Activated naive CD8-positive, alpha-beta T cell treated with anti-CD3 and anti-CD28 coated beads for 36 hours (primary cell): ENCODE data around the gene RAB31. TPM values are rescaled to one million over a fixed set of nuclear protein-coding genes. Genes with fewer than 3 reads are reported as not detected.
"Not testable (repeated sequence)": the region's sequence is repeated elsewhere in the genome, so short reads cannot be mapped to it uniquely, and the experiment has no call there.

Source experiments
- DNase-seq: peaks from one replicate; pipeline ENCODE4 v3.0.0; 2021
- H3K27ac Mint-ChIP-seq: one replicate; pipeline ENCODE4 v1.8.0; 2022; ENCODE audit warnings: mild to moderate bottlenecking, moderate library complexity, mixed read lengths
- H3K27me3 Mint-ChIP-seq: one replicate; pipeline ENCODE4 v1.8.0; 2022; ENCODE audit warnings: mild to moderate bottlenecking, mixed read lengths
- H3K36me3 Mint-ChIP-seq: one replicate; pipeline ENCODE4 v1.8.0; 2021; ENCODE audit warnings: mild to moderate bottlenecking, mixed read lengths
- H3K4me1 Mint-ChIP-seq: one replicate; pipeline ENCODE4 v1.8.0; 2021; ENCODE audit warnings: mixed read lengths
- H3K4me3 Mint-ChIP-seq: one replicate; pipeline ENCODE4 v1.8.0; 2022; ENCODE audit warnings: mild to moderate bottlenecking, moderate library complexity, mixed read lengths
- H3K9me3 Mint-ChIP-seq: one replicate; pipeline ENCODE4 v1.8.0; 2022; ENCODE audit warnings: mixed read lengths
- total RNA-seq, 2 experiments: library from RNA; stranded (reverse); gene quantifications; one replicate each; pipeline ENCODE4 v1.2.3, GENCODE V29; 2021

RAB31 gene
- total RNA-seq, 2 experiments from 2014 or later, result 0.70 to 0.78 TPM

DNA sequence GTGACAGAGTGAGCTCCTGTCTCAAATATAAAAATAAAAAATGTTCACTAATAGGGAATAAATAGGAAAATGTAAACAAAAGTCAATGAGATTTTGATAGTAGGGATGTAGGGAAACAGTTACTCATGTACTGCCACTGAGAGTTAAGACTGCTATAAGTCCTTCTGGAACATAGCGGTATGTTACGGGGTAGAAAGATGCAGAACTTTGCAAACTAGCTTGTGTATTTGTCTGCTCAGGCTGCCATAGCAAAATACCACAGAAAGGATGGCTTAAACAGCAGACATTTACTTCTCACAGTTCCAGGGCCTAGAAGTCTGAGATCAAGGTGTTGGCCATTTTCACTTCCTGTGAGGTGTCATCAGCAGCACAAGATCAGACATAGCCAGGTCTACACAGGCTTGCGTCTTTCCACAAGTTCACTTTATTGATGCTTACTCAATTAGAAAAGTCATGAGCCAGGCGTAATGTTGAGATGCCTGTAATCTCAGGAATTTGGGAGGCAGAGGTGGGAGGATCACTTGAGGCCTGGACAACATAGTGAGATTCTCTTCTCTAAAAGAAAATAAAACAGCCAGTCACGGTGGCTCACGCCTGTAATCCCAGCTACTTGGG, 186.5 kb downstream of the RAB31 start:
- no peak overlapping the region for H3K27ac Mint-ChIP-seq

DNA sequence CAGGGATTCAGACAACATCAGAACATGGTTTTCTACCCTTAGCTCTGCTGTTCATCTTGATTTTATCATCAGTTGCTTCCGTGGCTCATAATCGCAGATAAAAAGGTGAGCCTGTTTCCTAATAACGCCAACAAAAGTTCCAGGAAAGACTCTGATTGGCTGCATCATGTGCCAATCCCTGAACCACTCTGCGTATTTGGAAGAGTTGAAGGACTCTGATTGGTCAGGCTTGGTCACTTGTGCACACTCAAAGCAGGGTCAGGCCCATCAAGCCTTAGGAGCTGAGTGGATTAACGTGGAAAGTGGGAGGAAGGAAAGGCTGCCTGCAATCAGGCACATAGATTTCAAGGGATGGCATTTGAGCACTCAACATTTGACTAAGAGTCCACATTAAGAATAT, 189.0 kb downstream of the RAB31 start:
- DNase-seq, result no peak
- no peaks in the 10 kb centered on the region for H3K27me3 Mint-ChIP-seq
- no peak overlapping the region for H3K4me3 Mint-ChIP-seq
- H3K27ac Mint-ChIP-seq, result no peak overlapping the region
- H3K36me3 Mint-ChIP-seq, result no peaks in the 10 kb centered on the region
- H3K9me3 Mint-ChIP-seq, result no peaks in the 10 kb centered on the region
- peaks cover 14% of the 10 kb centered on the region for H3K4me1 Mint-ChIP-seq

More for the DNA sequence above, 186.5 kb downstream of the RAB31 start:
- Mint-ChIP-seq H3K36me3 (no peaks in the 10 kb centered on the region), H3K4me1 (peaks cover 14% of the 10 kb centered on the region), H3K4me3 (no peak overlapping the region), H3K9me3 (no peaks in the 10 kb centered on the region), H3K27me3 (peaks cover 3% of the 10 kb centered on the region)
- DNase-seq, result no peak

DNA sequence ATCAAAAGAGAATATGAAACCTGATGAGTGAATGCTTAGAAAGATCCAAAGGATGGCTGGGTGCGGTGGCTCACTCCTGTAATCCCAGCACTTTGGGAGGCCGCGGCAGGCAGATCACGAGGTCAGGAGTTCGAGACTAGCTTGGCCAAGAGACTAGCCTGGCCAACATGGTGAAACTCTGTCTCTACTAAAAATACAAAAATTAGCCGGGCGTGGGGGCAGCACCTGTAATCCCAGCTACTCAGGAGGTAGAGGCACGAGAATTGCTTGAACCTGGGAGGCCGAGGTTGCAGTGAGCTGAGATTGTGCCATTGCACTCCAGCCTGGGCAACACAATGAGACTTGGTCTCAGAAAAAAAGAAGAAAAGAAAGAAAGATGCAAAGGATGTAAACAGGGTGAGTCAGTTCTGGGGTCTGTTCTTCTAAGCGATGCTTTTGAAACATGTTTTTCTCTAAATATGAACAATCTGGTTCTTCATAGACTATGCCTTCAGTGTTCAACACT, 189.7 kb downstream of the RAB31 start:
- H3K4me1 Mint-ChIP-seq, result peaks cover 14% of the 10 kb centered on the region
- H3K9me3 Mint-ChIP-seq, H3K27me3 Mint-ChIP-seq, H3K4me3 Mint-ChIP-seq, H3K36me3 Mint-ChIP-seq, DNase-seq, H3K27ac Mint-ChIP-seq: not testable (repeated sequence)

DNA sequence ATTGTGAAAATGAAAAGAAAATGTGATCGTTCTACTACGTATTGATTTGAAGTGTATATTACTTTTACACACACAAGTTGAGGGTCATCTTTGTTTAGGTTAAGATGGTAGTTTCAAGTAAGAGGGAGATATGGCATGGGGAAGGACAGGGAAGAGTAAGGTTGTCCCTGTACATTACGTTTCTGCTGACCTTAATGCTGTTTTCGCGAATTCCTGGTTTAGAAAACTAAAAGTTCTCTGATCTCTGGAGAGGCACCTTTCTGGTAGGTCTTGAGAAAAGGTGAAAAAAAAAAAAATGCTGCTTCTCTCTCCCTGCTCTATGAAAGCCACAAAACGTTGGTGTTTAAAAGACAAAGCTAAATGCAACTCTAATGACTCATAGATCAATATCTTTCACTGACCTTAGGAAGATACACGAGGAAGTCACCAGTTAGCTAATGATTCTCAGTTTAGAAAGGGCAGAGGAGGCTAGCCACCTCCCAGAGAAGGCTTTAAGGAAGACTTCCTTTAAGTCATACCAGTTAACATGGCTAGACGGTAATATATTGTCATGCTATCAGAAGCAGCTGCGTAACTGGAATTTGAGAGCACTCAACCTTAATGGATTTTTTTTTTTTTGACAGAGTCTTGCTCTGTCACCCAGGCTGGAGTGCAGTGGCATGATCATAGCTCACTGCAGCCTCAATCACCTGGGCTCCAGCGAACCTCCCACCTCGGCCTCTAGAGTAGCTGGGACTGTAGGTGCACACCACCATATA, 190.9 kb downstream of the RAB31 start:
- no peaks in the 10 kb centered on the region for H3K36me3 Mint-ChIP-seq
- no peak for DNase-seq
- no peak overlapping the region for H3K4me3 Mint-ChIP-seq
- no peaks in the 10 kb centered on the region for H3K9me3 Mint-ChIP-seq
- H3K4me1 Mint-ChIP-seq, result peaks cover 14% of the 10 kb centered on the region
- H3K27me3 Mint-ChIP-seq, result no peaks in the 10 kb centered on the region
- H3K27ac Mint-ChIP-seq, result no peak overlapping the region

DNA sequence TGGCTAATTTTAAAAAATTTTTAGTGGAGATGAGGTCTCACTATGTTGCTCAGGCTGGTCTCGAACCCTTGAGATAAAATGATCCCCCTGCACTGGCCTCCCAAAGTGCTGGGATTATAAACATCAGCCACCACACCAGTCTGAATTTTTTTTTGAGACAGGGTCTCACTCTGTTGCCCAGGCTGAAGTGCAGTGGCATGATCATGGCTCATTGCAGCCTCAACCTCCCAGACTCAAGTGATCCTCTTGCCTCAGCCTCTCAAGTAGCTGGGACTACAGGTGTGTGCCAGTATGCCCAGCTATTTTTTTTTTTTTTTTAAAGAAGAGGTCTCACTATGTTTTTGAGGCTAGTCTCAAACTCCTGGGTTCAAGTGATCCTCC, 191.4 kb downstream of the RAB31 start:
- H3K27ac Mint-ChIP-seq, H3K4me3 Mint-ChIP-seq, H3K9me3 Mint-ChIP-seq, DNase-seq, H3K27me3 Mint-ChIP-seq, H3K36me3 Mint-ChIP-seq: not testable (repeated sequence)
- peaks cover 11% of the 10 kb centered on the region for H3K4me1 Mint-ChIP-seq

DNA sequence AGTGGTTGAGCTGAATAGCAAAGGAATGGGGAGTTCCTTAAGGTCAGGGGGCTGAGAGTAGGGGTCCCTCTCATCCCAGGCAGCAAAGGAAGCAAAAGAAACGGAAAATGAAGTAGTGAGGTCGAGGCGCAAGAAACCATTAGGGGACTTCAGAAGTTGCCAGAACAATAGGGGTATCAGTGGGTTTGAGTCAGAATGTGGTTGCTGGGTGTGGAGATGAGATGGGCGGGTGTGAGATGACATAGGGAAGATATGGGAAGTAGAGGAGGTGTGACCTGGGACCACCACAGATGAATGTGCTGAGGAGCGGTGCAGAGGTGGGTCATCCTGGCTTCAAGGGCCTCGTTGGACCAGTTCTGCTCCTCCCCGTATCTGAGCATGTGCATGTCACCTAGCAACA, 192.6 kb downstream of the RAB31 start:
- Mint-ChIP-seq H3K27me3 (no peaks in the 10 kb centered on the region), H3K4me1 (peaks cover 8% of the 10 kb centered on the region), H3K9me3 (no peaks in the 10 kb centered on the region), H3K4me3 (no peak overlapping the region), H3K27ac (no peak overlapping the region), H3K36me3 (no peaks in the 10 kb centered on the region)
- no peak for DNase-seq

DNA sequence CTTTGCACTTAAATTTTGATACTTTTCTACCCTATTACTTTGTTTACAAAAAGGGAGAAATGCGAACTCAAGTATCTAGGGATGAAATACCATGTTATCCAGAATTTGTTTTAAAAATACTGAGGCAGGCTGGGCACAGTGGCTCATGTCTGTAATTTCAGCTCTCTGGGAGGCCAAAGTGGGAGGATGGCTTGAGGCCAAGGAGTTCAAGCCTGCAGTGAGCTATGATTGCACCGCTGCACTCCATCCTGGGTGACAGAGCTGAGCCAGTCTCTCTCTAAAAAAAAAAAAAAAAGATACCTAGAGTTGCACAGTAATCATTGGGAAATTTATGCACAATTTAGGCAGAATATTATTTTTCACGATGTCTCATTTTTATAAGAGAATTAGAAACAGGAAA, 193.3 kb downstream of the RAB31 start:
- no peaks in the 10 kb centered on the region for H3K27me3 Mint-ChIP-seq
- no peak overlapping the region for H3K27ac Mint-ChIP-seq
- no peak overlapping the region for H3K4me3 Mint-ChIP-seq
- peaks cover 8% of the 10 kb centered on the region for H3K4me1 Mint-ChIP-seq
- DNase-seq, result no peak
- H3K9me3 Mint-ChIP-seq, result no peaks in the 10 kb centered on the region
- no peaks in the 10 kb centered on the region for H3K36me3 Mint-ChIP-seq

DNA sequence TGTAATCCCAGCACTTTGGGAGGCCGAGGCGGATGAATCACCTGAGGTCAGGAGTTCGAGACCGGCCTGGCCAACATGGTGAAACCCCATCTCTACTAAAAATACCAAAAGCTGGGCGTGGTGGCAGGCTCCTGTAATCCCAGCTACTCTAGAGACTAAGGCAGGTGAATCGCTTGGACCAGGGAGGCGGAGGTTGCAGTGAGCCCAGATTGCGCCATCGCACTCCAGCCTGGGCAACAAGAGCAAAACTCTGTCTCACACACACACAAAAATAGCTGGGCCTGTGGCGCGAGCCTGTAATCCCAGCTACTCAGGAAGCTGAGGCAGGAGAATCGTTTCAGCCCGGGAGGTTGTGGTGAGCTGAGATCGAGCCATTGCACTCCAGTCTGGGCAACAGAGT, 194.2 kb downstream of the RAB31 start:
- H3K4me3 Mint-ChIP-seq, H3K9me3 Mint-ChIP-seq, DNase-seq, H3K27ac Mint-ChIP-seq, H3K36me3 Mint-ChIP-seq, H3K27me3 Mint-ChIP-seq, H3K4me1 Mint-ChIP-seq: not testable (repeated sequence)

DNA sequence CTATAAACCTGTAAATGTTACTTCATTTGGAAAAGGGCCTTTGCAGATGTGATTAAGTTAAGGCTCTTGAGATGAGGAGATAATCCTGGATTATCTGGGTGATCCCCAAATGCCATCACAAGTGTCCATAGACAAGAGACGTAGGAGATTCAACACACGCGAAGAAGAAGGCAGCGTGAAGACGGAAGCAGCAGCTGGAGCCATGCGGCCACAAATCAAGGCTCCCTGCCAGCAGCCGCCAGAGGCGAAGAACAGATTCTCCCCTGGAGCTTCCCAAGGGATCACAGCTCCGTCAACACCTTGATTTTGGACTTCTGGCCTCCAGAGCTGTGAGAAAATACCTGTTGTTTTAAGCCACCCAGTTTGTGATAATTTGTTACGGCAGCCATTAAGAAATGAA, 194.7 kb downstream of the RAB31 start:
- no peak overlapping the region for H3K27ac Mint-ChIP-seq
- H3K4me3 Mint-ChIP-seq, result no peak overlapping the region
- no peak for DNase-seq
- H3K36me3 Mint-ChIP-seq, result no peaks in the 10 kb centered on the region
- H3K27me3 Mint-ChIP-seq, result peaks cover 5% of the 10 kb centered on the region
- no peaks in the 10 kb centered on the region for H3K9me3 Mint-ChIP-seq
- H3K4me1 Mint-ChIP-seq, result peaks cover 8% of the 10 kb centered on the region

DNA sequence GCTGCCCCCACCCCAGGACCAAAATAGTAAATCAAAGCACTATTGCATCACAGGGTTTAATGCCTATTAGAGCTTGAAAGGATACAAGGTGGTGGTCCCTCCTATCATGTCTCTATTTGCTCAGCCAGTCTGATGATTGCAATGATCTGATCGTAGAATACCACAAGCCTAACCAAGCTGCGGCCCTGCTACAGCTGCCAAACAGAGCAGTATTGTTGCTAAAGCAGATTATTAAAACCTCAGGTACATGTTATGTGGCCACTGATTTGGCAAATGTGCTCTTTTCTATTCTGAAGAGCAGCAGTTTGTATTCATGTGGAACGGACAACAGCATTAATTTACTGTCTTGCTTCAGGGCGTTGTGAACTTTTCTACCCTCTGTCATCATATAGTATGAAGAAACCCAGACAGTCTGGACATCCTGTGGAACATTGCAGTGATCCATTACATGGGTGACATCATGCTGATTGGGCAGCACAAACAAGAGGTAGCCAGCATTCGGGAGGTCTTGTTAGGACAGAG, 197.4 kb downstream of the RAB31 start:
- Mint-ChIP-seq H3K4me1 (no peaks in the 10 kb centered on the region), H3K4me3 (no peak overlapping the region), H3K9me3 (no peaks in the 10 kb centered on the region), H3K36me3 (no peaks in the 10 kb centered on the region), H3K27me3 (peaks cover 9% of the 10 kb centered on the region), H3K27ac (no peak overlapping the region)
- no peak for DNase-seq

DNA sequence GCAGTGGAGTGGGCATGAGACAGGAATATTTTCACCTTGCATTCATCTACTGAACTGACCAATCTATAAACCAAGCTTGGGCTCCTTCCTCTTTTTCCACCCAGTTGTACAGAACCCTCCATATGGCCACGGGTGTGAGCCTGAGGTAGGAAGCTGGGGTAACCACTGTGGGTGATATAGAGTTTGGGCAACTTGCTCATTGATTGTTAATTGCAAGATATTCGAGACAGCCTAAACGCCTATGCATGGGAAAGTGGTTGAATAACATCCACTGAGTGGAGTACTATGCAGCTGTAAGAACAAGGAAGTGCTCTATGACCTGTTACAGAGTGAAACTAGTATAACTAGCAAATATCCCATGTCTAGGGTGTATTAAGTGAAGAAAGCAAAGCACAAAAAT, 198.4 kb downstream of the RAB31 start:
- no peak for DNase-seq
- H3K9me3 Mint-ChIP-seq, result no peaks in the 10 kb centered on the region
- no peaks in the 10 kb centered on the region for H3K36me3 Mint-ChIP-seq
- no peaks in the 10 kb centered on the region for H3K4me1 Mint-ChIP-seq
- no peak overlapping the region for H3K27ac Mint-ChIP-seq
- peaks cover 9% of the 10 kb centered on the region for H3K27me3 Mint-ChIP-seq
- no peak overlapping the region for H3K4me3 Mint-ChIP-seq

DNA sequence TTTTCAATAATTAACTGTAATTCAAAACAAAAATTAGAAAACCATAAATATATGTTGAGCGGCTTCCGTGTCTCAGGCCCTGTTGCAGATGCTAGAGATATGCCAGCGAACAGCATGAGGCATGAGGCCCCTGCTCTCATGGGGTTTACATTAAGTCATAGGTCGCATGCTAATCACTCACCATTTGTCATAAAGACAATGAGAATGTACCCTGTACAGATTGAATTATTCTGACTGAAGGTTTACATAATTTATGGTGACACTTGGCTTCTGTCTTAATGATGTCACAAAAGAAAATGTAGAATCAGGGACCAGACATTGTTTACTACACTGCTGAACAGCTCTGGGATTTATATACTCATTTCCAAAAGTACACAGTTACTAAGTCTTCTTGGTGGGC, 199.8 kb downstream of the RAB31 start:
- DNase-seq, result no peak
- peaks cover 9% of the 10 kb centered on the region for H3K27me3 Mint-ChIP-seq
- H3K36me3 Mint-ChIP-seq, result no peaks in the 10 kb centered on the region
- H3K4me1 Mint-ChIP-seq, result peaks cover 2% of the 10 kb centered on the region
- H3K27ac Mint-ChIP-seq, result no peak overlapping the region
- H3K4me3 Mint-ChIP-seq, result no peak overlapping the region
- peaks cover 3% of the 10 kb centered on the region for H3K9me3 Mint-ChIP-seq

DNA sequence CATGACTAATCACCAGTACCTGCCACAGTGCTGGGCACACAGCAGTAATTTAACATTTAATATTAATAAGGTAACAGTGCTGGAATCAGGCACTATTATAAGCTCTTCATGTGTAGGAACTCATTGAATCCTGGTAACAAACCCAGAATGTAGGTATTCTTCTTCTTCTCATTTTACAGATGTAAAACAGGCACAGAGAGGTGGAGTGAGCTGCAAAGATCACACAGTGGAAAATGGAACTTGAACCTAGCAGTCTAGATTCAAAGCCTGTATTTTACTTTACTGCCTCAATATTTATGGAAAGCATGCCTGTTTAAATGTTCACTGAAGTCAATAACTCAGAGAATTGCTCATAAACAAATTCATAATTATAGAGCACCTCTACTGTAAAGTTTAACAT, 202.0 kb downstream of the RAB31 start:
- H3K9me3 Mint-ChIP-seq, result peaks cover 3% of the 10 kb centered on the region
- H3K27ac Mint-ChIP-seq, result no peak overlapping the region
- no peaks in the 10 kb centered on the region for H3K36me3 Mint-ChIP-seq
- peaks cover 6% of the 10 kb centered on the region for H3K4me1 Mint-ChIP-seq
- no peak overlapping the region for H3K4me3 Mint-ChIP-seq
- peaks cover 9% of the 10 kb centered on the region for H3K27me3 Mint-ChIP-seq
- DNase-seq, result no peak

DNA sequence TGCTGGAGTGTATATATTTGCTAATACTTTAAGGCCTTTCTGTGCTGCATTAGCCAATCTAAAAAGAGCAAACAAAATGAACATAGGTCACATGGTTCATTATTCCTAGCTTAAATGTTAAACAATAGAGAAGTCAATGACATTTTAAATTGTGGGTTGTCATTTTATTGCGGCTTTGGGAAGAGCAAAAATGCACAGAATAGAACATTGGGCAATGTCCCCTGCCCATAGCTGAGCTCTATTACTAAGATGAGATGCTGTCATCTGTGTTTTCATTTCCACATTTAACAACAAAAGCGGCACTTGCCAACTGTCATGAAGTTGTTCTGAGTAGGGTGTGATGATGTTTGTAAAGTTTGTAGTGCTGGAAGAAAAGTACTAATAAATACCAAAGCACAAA, 202.6 kb downstream of the RAB31 start:
- no peak for DNase-seq
- Mint-ChIP-seq H3K4me3 (no peak overlapping the region), H3K9me3 (peaks cover 3% of the 10 kb centered on the region), H3K27ac (no peak overlapping the region), H3K27me3 (peaks cover 9% of the 10 kb centered on the region), H3K4me1 (peaks cover 9% of the 10 kb centered on the region), H3K36me3 (no peaks in the 10 kb centered on the region)

DNA sequence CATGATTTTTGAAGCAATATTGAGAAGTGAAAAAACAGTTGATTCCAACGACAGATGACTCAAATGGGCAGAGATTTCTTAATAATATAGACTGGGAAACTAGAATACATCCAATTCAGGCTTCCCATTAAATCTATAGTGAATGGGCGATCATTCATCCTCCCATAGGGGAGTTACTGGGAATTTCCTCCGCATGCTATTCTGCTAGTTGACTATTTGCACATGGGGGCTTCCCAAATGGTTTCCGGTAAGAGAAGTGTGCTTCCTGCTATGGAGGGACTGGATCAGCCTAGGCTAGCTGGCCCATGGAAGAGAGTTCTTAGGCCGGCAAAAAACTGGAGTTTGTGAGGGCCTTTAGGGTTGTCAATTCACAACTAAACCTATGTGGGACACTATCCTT, 203.1 kb downstream of the RAB31 start:
- H3K4me3 Mint-ChIP-seq, result no peak overlapping the region
- DNase-seq, result no peak
- H3K36me3 Mint-ChIP-seq, result no peaks in the 10 kb centered on the region
- H3K4me1 Mint-ChIP-seq, result peaks cover 14% of the 10 kb centered on the region
- peaks cover 9% of the 10 kb centered on the region for H3K27me3 Mint-ChIP-seq
- no peak overlapping the region for H3K27ac Mint-ChIP-seq
- H3K9me3 Mint-ChIP-seq, result peaks cover 3% of the 10 kb centered on the region
